GM19438 (cell line): ENCODE results near the gene FGF1.
A peak's percentile ranks its signal among the peaks of the same experiment; 100 is the strongest.
"Not testable (repeated sequence)": the region's sequence is repeated elsewhere in the genome, so short reads cannot be mapped to it uniquely, and the experiment has no call there.

Experiments used
- ATAC-seq: cut with Tn5 transposase; IDR thresholded peaks from one replicate; pipeline ENCODE4 v1.9.1; 2021; ENCODE audit warnings: low read depth; ENCODE audit not compliant: unreplicated experiment

The FGF1 gene

DNA sequence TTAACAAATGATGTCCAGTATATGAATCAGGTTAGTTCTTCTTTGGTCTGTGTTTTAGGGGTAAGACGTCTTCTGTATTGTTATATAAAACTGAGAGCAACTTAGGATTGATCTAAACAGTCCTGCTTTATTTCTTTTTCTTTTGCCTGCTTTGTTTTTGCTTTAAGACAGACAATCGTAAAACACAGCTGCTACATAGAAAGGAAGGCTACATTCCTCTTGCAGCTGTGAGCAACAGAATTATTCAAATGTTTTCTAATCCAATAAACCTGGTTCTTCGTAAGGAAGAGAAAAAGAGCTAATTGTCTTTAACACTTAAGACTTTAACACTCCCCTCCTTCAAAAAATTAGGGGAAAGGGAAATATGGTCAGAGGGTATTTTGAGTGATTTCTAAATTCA is 14.6 kb downstream of the FGF1 start:
- ATAC-seq = no peak

DNA sequence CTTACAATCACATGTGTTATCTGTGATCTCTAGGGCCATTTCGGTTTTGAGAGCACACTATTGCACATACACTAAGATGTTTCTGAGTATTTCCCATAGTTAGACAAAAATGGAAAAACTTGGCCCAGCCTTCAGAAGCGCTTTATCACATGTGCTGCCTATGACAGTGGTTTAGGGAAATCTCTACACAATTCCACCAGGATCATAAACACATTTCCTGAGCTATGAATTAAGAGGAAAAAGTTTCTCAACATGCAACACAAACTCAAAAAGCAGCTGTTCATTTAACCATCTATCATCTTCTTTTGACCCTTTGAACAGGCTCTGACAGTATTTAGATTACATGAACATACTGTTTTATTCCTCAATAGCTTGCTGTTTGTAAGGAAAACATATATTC is 15.1 kb downstream of the FGF1 start:
- ATAC-seq = no peak

DNA sequence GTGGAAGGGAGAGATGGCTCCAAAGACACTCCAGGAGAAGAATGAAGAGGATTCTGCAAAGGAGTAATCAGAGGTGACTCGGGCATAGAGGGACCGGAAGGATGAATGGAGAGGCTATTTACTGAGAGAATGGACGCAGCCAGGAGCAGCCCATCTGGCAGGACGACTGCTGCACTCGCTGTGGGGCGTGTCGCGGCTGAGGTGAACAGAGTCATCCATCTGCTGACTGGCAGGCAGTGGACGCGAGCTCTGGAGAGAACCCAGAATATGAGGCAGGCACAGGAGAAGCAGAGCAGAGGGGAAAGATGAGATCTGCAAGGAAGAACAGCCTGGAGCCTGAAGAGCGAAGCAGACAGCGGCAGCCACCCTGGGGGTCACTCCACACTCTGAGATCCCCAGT is 16.4 kb downstream of the FGF1 start:
- ATAC-seq = no peak

DNA sequence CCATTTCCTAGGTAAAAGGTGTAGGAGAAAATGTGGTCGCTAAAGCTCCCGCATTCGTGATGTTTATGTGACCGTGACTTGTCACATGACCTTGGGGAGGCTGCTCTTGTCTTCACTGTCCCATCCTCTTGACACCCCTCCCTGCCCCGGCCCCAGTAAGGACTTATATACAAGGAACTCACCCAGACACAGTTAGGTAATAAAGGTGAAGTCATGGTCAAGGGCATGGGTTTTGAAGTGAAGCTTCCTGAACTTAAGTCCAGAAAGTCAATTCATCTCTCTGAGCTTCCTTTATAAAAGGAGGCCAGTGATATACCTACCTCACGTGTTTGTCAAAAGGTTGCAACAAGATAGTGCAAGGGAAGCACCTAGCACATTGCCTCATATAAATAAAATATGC is 17.6 kb downstream of the FGF1 start:
- no peak for ATAC-seq

DNA sequence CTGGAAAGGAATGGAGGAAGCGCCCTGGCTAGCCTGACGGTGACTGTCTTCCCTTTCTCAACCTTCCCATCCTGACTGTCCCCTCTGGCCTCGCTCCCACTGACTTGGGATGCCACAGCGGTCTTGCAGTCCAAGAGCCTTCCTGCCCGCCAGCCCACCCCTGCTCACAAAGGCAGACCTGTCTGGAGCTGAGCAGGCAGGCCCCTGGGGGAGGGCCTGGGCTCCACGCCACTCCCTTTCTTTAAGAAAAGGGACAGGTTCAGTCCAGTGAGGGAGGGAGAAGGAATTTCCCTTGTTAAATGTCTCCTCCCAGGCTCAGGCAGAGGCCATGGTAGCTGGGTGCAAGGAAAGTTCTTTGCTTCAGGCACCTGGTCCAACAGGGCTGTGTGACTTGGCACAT is 18.1 kb downstream of the FGF1 start:
- ATAC-seq = no peak

DNA sequence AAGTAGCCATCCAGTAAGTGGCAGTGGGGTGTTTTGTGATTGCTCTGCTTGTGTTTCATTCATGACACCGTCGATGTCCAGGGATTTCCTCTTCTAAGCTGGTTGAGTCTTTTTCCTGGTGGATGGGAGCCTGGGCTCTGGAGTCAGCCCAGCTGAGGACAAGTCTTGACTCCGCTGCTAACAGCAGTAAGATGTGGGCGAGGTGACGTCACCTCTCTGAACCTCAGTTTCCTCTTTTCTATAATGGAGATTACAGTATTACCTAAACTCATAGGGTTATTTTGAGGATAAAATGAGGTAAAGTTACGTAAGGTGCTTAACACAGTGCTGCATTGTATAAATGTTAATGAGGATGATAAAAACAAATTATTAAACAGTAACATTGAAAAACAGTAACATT is 21.3 kb downstream of the FGF1 start:
- ATAC-seq = no peak

DNA sequence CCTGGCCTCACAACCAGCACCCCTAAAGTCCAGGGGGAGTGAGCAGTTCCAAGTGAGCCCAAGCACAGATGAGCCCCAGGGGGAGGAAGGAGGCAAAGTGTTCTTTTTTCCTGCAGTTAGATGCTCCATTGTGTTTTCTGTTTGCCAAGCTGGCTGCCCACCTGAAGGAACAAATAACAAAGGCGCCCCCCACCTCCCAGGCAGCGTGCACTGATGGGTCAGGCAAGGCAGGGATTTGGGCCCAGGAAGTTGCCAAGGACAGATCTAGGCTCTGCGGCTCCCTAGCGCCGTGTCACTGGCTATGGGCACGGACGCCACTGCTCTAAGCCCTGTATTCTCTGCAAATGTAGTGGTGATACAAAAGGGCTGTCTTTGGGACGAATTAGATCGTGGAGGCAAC is 21.8 kb downstream of the FGF1 start:
- ATAC-seq = no peak

DNA sequence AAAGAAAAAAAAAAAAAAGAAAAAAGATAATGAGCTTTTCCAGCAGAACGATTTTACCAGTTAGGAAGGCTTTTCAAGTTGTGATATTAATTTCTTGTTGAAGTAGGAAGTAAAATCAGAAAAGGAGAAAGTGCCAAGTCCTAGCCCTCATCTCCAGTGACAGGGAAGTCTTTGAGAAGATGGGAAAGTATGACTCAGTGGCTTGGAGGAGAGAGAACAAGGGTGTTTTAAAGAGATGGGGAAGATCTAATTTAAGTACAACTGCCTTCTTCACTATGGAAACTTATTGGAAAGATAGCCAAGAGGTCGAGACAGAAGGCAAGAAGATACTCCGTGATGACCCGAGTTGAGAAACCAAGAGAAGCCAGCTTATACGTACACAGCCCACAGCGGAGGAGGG is 22.6 kb downstream of the FGF1 start:
- no peak for ATAC-seq

DNA sequence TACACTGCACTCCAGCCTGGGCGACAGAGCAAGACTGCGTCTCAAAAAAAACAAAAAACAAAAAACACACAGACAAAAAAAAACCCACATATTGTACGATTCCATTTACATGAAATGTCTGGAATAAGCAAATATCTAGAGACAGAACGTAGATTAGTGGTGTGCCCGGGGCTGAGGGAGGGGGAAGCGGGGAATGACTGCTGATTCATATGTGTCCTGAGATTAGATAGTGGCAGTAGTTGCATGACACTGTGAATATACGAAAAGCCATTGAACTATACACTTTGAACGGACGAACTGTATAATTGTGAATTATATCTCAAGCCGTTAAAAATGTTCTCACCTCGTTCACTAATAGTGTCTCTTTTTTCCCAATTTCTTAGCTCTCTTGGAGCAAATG is 23.9 kb downstream of the FGF1 start:
- no peak for ATAC-seq

DNA sequence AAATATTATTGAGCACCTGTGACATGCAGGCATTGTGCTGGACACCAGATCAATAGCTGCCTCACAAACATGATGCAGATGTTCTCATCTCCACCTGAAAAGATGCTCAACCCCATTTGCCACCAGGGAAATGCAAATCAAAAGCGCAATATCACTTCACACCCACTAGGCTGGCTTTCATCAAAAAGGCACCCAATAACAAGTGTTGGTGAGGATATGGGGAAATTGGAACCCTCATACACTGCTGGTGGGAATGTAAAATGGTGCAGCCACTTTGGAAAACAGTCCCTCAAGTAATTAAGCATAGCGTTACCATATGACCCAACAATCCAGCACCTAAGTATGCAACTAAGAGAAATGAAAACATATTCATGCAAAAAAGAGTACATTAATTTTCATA is 24.7 kb downstream of the FGF1 start:
- ATAC-seq = no peak

DNA sequence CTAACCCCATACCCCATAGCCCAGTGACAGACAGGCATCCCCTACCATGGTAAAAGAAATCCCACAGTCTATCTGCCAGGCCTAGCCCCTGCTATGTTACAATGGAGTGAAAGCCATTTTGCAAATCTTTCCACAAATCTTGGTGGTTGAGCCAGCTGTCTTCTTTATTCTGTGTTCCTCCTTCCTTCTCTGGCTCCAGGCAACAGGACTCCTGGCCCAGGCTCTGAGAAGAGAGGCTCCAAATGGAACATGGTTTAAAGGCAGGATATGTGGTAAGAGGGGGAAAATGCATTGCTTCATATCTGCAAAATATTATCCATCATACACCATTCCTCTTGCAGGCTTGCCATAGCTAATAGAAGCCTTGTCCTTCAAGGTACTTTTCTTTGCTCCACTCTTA is 25.2 kb downstream of the FGF1 start:
- no peak for ATAC-seq

DNA sequence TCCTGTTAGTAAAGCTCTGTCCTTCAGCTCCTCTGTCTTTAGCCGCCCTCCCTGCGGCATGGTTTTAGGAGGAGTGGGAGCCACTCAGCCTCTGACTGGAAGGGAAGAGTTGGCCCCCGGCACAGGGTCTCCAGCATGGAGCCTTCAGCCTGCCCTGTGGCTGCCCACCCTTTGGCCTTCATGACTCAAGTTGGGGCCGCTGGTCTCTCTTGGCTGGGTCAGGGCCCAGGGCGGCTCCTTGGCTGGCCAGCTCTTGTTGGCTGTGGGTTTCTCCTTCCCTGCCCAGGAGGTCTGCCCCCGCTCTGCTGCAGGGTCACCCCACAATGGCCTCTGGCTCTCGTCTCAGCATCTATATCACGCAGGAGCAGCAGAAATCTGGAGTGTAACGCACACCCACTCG is 25.7 kb downstream of the FGF1 start:
- no peak for ATAC-seq

DNA sequence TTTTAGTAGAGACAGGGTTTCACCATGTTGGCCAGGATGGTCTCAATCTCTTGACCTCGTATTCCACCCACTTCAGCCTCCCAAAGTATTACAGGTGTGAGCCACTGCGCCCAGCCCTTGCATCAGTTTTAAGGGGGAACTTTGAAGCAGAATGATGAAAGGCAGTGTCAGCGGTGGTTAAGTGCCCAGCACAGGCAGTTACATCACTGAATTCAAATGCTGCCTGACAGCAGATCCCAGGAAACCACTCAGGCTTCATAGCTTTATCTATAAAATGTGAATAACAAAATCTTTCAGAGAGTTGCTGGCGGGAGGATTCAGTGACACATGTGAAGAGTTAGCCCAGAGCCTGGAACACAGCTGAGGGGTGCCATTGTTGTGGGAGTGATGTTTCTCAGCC is 26.5 kb downstream of the FGF1 start:
- no peak for ATAC-seq

DNA sequence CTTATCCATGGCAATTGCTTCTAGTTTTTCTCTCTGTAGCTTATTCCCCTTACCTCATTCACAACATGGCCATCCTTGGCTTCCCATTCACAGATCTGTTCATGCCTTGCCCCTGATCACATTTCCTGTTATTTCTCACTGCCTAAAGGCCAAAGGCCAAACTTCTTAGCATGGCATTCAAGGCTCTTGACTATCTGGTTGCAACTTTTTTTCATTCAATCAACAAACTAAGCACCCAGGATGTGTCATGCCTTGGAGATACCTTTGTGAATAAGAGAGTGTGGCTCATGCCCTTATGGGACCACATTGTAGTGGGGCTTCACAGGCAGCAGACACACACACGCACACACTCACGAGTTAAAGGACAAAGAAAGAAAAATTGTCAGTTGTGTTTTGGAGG is 27.6 kb downstream of the FGF1 start:
- ATAC-seq = no peak

DNA sequence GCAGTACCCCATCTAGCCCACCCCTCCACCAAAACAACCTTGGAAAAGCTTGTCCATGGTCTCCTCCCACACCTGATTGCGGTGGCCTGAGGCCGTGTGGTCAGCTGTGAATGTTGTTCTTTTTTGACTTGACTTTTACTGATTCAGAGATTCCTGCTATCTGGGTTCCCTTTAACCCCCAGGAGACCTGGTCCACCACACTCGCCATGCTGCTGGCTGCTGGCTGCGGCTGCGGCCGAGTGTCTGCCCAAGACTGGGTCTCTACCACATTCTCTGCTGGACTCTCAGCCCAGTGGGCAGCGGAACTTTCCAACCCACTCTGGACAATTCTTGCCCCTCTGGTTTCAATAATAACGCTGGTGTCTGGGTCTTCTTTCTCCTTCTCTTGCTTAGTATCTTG is 28.4 kb downstream of the FGF1 start:
- ATAC-seq = no peak

DNA sequence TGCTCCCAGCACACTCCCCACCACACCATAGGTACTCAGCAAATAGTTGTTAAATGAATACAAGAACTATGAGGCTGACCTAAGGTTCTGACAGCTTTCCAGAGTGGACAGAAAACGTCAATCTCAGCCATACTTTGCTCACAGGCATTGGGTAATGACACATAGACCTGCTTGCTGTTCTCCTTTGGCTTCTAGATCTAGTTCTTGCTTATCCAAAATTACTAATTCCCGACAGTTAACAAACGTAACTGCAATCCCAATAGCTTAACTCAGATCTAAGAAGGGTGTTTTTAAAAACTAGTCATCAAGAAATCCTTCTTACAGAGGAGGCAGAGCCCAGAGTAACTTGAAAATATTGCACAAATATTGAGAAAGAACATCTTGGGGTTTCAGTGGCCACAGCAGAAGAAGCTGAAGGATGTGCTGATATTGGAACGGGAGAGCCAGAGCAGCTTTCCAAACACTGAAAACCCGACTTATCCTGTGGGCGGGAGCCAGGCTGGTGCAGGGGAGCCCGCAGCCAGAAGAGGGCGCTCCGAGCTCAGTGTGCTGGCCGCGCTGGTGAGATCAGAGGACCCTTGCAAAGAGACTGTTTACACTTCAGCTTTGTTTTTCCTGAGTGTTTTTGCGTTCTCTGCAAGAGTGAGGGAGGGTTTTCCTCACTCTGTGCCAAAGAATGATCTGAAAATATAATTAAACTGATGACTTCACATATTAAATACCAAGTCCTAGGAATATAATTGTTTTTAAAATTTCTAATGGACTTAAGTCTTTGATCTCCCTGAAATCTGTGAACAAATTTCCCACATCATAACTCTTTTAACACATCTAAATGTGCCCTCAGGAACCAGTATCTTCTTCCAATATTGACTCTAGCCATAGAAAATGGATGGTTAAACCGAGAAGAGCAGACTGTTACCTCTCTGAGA is 30.3 kb downstream of the FGF1 start:
- ATAC-seq = peak; percentile 64

DNA sequence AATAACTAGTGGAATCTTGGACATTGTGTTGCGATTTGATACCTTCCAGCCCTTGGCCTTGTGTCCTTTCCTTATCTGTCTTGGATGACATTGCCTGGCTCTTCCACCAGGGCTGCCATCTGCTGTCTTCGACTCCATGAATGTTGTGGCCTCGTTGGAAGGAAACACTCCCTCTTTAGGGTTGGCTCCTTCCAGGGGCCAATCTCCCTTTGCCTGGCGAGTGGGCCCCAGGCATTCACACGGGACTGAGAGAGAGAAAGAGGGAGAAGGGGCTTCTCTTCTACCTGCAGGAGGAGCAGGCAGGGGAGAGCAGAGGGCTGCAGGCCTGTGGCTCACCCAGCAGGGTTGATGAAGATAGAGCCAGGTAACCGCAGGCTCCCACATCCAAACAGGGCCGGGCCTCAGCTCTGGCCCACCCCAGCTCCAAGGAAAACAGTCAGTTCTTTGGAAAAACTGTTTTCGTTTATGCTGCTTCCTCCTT is 31.3 kb downstream of the FGF1 start:
- no peak for ATAC-seq

DNA sequence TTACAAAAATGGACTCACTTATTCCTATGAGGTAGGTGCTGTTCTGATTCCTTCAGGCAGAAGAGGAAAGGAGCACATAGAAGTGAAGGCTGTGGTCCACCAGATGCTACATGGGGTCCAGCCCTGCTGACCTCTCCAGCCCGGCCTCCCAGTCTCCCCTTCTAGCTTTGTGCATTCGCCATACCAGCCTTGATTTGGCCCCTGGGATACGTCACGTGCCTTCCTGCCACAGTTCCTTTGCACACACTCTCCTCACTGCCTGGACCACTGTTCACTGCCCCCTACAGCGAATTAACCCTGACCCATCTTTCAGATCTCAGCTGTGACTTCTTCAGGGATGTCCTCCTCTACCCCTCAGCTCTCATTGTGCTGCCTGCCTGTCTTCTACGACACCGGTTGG is 32.6 kb downstream of the FGF1 start:
- ATAC-seq = no peak

DNA sequence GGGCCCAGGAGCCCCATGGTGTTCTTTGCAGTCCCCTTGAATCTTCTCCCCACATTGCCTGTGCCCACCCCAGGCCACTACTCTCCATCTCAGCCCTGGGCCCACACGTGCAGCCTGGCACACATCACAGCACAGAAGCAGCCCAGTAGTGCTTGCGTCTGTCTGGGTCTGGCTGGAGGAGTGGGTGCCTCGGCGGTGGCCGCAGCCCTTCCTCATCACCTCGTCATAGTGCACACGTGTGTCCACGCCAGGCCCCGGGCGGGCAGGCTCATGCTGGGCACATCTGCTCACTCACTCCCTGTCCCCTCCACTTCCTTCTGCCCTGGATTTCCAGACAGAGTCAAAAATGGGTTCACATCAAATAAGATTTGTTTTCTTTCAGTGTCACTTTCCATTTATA is 33.3 kb downstream of the FGF1 start:
- no peak for ATAC-seq

DNA sequence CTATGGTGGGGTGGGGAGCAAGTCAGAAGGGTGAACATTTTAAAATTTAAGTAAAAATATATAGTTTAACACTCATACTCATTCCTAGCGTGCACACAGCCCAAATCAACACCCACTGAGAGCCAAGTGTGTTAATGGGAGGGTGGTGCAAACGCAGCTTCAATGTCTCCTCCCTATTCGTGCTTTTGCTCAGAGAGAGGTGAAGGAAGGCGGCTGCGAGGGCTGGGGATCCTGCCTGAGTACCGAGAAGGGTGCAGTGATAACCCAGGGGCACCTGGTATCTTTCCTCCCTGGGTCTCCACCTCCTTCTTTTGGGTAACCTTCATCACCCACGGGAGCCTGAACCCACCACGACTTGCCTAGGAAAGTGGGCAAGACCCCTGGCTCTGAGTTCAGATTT is 35.0 kb downstream of the FGF1 start:
- ATAC-seq = no peak

DNA sequence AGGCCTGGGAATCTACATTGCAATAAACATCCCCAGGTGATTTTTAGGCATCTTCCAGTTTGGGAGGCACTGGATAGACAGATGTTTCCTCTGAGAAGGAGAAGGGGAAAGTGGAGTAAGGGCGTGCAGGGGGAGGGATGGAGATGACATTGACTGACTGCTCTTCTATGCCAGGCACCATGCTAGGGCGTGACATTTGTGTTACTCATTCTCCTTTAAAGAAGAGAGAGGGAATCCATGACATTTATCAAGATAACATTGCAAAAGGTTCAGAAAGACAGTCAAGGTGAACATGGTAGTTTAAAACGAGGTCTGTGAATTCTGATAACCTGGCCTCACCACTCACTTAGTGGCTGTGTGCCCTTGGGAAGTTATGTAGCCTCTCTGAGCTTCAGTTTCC is 35.8 kb downstream of the FGF1 start:
- ATAC-seq = no peak

DNA sequence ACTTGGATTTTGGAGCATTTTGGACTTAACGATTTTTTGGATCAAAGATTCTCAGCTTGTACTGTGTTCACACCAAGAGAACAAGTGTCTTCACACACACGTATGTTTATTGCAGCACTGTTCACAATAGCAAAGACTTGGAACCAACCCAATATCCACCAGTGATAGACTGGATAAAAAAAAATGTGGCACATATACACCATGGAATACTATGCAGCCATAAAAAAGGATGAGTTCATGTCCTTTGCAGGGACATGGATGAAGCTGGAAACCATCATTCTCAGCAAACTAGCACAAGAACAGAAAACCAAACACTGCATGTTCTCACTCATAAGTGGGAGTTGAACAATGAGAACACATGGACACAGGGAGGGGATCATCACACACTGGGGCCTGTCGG is 37.8 kb downstream of the FGF1 start:
- ATAC-seq = not testable (repeated sequence)

DNA sequence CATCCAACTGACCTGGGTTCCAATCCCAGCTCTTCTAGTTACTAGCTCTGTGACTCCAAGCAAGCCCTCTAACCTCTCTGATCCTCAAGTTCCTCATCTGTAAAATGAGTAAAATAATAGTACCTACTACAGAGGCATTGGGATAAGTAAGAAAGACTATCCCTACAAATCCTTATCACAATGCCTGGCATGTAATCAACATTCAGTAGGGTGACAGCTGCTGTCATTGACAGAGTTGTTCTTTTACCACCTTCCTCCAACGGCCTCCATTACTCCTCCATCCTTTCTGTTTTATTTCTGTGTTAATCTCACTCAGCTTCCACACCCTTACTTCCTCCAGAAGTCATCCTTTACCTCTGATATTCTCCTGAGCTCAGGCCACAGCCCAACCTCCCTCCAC is 40.4 kb downstream of the FGF1 start:
- ATAC-seq = no peak
